Measurements from ENCODE around the gene MMP11. TPM values are rescaled to one million over a fixed set of nuclear protein-coding genes. Genes with fewer than 3 reads are reported as not detected.

MMP11 gene
- total and polyA plus RNA-seq, 2 of the 13 experiments (the other 11 are each of a cell fraction or from before 2014, with no cell fraction given) = 8.9 to 28.6 TPM

DNA sequence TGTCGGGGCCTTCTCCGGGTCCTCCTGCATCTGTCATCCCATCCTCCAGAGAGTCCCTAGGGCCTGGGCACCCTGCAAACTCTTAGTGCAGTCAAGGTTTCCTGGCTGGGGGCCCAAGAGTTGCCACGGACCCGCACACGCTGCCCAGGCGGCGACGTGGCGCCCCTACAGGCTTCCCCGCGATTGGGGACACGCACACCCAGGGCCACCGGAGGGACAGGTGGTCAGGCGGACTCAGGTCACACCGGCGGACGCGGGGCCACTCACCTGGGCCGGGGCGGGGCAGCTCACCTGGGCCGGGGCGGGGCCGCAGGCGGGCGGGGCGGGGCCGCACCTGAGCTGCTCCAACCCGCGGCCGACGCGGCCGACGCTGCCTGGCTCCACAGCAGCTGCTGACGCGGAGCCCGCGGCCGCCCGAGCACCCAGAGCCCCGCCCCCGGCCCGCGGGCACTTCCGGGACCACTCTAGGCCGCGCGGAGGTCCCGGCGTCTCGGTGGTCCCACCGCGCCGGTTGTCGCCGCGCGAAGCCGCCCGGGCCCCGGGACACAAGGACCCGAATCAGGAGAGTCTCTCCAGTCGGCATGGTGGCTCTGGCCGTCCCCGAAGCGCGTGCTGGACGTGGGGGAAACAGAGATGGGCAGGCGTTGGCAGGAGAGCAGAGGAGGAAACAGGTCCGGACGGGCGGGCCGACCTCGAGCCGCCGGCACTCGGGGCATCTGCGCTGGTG lies 21.8 kb upstream of the MMP11 start, which contains the start of gene ZNF70 (continued):
- TF ChIP-seq ZNF598 (CRISPR knock-in tag; IDR thresholded peaks at IDR 0.05; ENCODE audit: borderline replicate concordance) = no peak
- TF ChIP-seq ZMYM3 (CRISPR knock-in tag; IDR thresholded peaks at IDR 0.05) = no peak; the same call in 1 of the 2 replicates
- TF ChIP-seq NRL (CRISPR knock-in tag; IDR thresholded peaks at IDR 0.05; ENCODE audit: borderline replicate concordance) = no peak
- peak; percentile 24 for TF ChIP-seq MED8 (CRISPR knock-in tag; IDR thresholded peaks at IDR 0.05; ENCODE audit: insufficient replicate concordance)
- no peak for TF ChIP-seq ZNF720 (CRISPR knock-in tag; IDR thresholded peaks at IDR 0.05)
- TF ChIP-seq, protein P1, sequence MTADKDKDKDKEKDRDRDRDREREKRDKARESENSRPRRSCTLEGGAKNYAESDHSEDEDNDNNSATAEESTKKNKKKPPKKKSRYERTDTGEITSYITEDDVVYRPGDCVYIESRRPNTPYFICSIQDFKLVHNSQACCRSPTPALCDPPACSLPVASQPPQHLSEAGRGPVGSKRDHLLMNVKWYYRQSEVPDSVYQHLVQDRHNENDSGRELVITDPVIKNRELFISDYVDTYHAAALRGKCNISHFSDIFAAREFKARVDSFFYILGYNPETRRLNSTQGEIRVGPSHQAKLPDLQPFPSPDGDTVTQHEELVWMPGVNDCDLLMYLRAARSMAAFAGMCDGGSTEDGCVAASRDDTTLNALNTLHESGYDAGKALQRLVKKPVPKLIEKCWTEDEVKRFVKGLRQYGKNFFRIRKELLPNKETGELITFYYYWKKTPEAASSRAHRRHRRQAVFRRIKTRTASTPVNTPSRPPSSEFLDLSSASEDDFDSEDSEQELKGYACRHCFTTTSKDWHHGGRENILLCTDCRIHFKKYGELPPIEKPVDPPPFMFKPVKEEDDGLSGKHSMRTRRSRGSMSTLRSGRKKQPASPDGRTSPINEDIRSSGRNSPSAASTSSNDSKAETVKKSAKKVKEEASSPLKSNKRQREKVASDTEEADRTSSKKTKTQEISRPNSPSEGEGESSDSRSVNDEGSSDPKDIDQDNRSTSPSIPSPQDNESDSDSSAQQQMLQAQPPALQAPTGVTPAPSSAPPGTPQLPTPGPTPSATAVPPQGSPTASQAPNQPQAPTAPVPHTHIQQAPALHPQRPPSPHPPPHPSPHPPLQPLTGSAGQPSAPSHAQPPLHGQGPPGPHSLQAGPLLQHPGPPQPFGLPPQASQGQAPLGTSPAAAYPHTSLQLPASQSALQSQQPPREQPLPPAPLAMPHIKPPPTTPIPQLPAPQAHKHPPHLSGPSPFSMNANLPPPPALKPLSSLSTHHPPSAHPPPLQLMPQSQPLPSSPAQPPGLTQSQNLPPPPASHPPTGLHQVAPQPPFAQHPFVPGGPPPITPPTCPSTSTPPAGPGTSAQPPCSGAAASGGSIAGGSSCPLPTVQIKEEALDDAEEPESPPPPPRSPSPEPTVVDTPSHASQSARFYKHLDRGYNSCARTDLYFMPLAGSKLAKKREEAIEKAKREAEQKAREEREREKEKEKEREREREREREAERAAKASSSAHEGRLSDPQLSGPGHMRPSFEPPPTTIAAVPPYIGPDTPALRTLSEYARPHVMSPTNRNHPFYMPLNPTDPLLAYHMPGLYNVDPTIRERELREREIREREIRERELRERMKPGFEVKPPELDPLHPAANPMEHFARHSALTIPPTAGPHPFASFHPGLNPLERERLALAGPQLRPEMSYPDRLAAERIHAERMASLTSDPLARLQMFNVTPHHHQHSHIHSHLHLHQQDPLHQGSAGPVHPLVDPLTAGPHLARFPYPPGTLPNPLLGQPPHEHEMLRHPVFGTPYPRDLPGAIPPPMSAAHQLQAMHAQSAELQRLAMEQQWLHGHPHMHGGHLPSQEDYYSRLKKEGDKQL (CRISPR knock-in tag; IDR thresholded peaks at IDR 0.05; ENCODE audit: low read depth) = no peak
- TF ChIP-seq, protein P2, sequence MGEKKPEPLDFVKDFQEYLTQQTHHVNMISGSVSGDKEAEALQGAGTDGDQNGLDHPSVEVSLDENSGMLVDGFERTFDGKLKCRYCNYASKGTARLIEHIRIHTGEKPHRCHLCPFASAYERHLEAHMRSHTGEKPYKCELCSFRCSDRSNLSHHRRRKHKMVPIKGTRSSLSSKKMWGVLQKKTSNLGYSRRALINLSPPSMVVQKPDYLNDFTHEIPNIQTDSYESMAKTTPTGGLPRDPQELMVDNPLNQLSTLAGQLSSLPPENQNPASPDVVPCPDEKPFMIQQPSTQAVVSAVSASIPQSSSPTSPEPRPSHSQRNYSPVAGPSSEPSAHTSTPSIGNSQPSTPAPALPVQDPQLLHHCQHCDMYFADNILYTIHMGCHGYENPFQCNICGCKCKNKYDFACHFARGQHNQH (CRISPR knock-in tag; IDR thresholded peaks at IDR 0.05) = no peak
- TF ChIP-seq TGIF2 (CRISPR knock-in tag; IDR thresholded peaks at IDR 0.05) = no peak
- no peak for TF ChIP-seq STAT5B (CRISPR knock-in tag; IDR thresholded peaks at IDR 0.05)
- no peak for TF ChIP-seq ZNF263 (CRISPR knock-in tag; IDR thresholded peaks at IDR 0.05)
- no peak for TF ChIP-seq FIP1L1 (IDR thresholded peaks at IDR 0.05; ENCODE audit: borderline replicate concordance, insufficient read depth, low read depth, low read length)
- TF ChIP-seq ZNF768 (CRISPR knock-in tag; IDR thresholded peaks at IDR 0.05) = no peak
- 0 out of 2 replicates have a peak, but pooled peaks have one; percentile 51 for TF ChIP-seq KLF12 (CRISPR knock-in tag; IDR thresholded peaks at IDR 0.05; ENCODE audit: borderline replicate concordance)
- no peak for TF ChIP-seq CHD4 (IDR thresholded peaks at IDR 0.05; ENCODE audit: borderline replicate concordance, low read length)
- TF ChIP-seq, protein P3, sequence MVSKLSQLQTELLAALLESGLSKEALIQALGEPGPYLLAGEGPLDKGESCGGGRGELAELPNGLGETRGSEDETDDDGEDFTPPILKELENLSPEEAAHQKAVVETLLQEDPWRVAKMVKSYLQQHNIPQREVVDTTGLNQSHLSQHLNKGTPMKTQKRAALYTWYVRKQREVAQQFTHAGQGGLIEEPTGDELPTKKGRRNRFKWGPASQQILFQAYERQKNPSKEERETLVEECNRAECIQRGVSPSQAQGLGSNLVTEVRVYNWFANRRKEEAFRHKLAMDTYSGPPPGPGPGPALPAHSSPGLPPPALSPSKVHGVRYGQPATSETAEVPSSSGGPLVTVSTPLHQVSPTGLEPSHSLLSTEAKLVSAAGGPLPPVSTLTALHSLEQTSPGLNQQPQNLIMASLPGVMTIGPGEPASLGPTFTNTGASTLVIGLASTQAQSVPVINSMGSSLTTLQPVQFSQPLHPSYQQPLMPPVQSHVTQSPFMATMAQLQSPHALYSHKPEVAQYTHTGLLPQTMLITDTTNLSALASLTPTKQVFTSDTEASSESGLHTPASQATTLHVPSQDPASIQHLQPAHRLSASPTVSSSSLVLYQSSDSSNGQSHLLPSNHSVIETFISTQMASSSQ (IDR thresholded peaks at IDR 0.05; ENCODE audit: low read depth) = no peak
- TF ChIP-seq, protein P3 (CRISPR knock-in tag; IDR thresholded peaks at IDR 0.05; ENCODE audit: borderline replicate concordance) = peak; percentile 38; the same call in 1 of the 2 replicates
- TF ChIP-seq PHF20 (CRISPR knock-in tag; IDR thresholded peaks at IDR 0.05) = peak; percentile 74
